ENCODE data around the gene C1QTNF1. TPM values are rescaled to one million over a fixed set of nuclear protein-coding genes. Genes with fewer than 3 reads are reported as not detected.

The C1QTNF1 gene
- total RNA-seq, 1 experiment from 2014 or later = 0.56 TPM

- no peak for DNase-seq (ENCODE audit: low spot score)
Observed at GRCh38 chr17:78992542-78993212, 31.3 kb upstream of the C1QTNF1 start.

DNA sequence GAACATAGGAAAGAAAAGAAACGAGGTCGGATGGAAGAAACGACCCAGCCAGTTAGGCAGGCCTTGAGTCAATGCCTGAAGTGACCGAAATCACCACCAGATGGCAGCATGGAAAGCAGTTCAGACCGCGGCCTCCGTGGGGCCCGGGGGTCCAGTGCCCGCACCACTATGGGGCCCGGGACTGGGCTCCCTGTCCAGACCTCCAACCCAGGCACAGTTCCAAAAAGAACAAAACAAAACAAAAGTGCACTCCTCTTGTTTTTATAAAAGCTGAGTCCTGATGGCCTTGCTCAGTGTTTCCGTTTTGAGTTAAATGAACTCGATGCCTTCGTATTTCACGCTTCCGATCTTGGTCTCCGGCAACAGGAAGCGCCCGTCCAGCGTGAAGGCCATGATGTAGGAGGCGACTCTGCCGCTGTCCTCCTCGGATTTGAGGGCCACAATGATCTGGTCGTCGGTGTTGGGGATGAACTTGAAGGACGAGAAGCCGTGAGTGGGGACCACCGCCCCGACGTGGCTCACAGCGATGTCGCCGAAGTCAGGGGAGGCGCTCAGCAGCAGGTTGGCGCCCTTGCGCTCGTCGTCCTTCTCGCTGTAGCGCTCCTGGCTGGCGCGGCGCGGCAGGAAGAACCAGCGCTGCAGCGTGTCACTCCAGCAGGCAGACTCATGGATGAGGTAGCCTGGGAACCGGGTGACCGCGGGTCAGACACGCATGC, 30.6 kb upstream of the C1QTNF1 start:
- DNase-seq (ENCODE audit: low spot score) = no peak

- no peak for DNase-seq (ENCODE audit: low spot score)
Observed at GRCh38 chr17:78993981-78994671, 29.8 kb upstream of the C1QTNF1 start.

DNA sequence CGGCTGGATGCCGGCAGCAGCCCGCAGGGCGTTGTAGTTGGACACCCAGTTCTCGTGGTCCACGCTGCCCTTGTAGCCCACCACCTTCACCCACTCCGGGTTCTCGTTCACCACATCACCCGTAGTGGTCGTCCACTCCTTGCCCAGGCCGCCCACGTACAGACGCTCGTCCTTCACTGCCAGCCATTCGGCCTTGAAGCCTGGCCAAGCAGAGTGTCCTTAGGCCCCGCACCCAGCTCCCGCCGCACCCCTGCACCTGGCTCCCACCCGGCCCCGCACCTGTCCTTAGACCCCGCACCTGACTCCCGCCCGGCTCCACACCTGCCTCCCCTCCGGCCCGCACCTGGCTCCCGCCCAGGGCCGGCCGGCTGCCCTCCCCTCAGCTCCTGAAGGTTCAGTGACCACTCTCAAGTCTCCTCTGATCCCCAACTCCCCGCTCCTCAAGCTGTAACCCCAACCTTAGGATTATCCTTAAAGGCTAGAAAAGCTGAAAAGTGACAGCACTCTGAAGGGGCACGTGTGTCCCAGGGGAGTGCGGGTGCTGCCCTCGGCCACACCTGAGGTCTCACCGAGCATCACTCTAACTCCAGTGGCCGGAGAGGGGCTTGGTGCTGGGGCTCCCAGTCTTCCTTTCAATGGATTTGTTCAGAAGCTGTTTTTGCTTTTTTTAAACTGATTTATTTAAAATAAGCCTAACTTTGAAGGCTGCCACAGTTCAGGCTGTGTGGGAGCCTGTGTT, 28.8 kb upstream of the C1QTNF1 start:
- no peak for DNase-seq (ENCODE audit: low spot score)

DNA sequence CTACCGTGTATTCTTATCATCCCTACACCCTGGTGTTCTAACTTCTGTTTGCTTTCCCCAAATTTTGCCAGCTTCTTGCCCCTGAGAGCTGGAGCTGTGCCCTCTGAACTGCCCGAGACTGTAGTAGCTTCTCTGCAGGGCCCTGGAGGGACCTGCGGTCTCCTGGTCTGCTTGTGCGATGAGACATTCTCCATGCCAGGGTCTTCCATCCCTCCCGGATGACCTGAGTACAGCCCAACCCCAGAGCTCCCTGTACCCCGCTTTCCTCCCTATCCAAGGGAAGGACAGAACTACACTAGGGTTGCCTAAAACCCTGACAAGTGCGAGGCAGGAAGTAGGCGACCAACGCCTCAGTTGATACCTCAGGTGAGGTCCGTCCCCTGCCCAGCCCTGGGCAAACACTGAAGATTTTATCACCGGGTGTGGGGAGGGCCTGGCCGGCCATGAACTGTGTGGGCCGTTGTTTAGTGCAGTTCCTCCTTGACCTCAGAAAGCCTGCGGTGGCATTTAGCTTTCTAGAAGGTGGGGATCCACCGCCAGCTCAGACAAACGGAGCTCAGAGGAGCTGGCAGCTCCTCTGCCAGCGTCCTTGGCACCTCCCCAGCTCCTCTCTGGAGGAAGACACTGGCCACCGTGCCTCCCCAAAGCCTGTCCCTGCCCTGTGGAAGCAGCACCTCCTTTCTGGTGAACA, 28.1 kb upstream of the C1QTNF1 start:
- no peak for DNase-seq (ENCODE audit: low spot score)

- DNase-seq (ENCODE audit: low spot score) = no peak
Observed at GRCh38 chr17:78996781-78997201, 27.2 kb upstream of the C1QTNF1 start.

DNA sequence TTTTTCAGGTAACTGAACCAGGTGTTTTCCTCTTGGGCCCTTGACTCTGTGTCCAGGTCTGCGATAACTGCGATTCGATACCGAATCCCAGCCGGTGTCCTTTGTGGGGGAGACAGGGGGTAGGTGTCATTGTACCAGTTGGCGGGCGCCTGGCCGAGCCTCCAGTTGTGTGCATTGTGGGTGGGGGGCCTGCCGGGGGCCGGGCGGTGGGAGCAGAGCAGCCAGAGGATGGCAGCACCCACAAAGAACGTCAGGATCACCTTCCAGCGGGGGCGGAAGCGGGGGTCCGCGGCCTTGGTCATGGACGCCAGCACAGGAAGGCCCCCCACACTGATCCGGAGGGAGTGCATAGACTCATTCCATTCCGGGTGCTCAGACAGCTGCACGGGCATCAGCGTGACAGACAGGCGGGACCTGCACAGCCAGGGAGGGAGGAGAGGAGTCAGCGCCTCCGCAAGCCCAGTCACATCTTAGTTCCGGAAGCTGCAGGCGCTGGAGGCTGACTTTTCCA, 26.7 kb upstream of the C1QTNF1 start:
- no peak for DNase-seq (ENCODE audit: low spot score)

DNA sequence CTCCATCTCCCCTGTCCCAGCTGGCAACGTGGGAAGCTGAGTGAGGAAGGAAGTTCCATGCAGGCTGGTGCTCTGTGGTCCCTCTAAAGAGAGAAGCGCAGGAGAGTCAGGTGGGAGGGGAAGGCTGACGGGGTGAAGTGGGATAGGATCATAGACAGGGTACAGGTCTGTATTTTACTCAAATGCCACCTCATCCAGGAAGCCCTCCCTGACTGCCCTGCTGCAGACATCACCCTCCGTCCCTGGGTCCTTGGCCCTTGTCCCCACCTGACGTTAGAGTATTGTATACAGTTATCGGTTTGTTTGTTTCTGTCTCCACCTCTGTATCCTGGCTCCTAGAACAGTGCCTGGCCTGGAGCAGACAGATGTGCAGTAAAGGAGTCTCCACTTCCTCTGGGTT, 26.1 kb upstream of the C1QTNF1 start:
- no peak for DNase-seq (ENCODE audit: low spot score)

DNA sequence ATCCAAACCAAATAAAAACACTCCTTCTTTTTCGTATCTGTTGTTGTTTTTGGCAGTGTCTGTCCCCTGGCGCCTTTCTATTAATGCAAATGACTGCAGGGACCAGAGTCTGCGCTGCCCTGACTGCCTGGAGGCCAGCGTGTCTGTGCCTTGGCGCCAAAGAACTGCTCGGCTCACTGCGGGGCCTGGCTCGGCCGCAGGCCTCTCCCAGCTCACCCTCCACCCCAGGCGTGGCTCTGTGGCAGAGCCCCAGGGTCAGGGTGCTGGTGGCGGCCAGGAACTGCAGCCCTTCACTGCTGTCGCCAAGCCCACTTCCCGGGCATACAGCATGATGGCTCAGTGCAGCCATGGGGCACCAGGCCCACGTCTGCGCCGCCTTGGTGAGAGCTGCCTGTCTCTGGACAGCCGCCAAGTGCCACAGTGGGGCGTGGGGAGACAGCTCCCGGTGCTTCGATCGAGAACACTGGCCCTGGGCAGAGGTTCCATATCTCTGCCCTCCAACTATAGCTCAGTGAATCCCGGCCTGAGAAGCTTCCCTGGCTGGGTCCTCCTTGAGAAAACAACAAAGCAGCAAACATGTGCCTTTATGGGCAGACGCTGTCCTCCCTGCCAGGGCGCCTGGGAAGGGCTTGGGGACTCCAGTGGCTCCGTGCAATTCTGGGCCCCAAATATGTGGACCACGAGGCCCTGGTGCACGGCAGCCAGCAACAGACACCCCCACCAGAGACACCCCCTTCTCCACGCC, 25.5 kb upstream of the C1QTNF1 start:
- no peak for DNase-seq (ENCODE audit: low spot score)

DNA sequence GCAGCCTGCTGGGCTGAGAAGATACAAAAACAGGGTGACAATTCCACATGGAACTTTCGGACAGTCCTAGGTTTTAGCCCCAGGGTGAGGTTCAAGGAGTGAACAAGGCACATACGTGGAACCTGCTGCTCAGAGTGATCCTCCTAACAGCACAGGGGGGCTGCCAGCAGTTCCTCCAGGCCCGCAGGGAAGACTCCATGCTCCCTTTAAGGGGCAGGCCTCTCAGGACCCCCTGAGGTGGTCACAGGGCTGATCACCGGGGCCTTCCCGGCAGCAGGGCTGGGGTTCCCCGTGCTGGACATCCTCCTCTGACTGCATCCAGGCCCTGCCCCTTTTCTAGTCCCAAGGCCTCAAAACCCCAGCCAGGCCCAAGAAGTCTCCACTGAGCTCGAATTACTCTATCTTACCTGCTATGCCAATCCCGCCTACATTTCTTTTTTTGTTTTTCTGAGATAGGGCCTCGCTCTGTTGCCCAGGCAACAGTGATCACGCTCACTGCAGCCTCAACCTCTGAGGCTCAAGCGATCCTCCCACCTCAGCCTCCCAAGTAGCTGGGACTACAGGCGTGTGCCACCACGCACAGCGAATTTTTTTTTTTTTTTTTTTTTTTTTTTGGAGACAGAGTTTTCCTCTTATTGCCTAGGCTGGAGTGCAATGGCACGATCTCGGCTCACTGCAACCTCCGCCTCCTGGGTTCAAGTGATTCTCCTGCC, 24.8 kb upstream of the C1QTNF1 start:
- no peak for DNase-seq (ENCODE audit: low spot score)

- no peak for DNase-seq (ENCODE audit: low spot score)
Observed at GRCh38 chr17:78999947-79000395, 24.0 kb upstream of the C1QTNF1 start.

GRCh38 chr17:79000396-79001189, 23.4 kb upstream of the C1QTNF1 start:
- DNase-seq (ENCODE audit: low spot score) = no peak

GRCh38 chr17:79001190-79002020, 22.6 kb upstream of the C1QTNF1 start:
- DNase-seq (ENCODE audit: low spot score) = no peak

DNA sequence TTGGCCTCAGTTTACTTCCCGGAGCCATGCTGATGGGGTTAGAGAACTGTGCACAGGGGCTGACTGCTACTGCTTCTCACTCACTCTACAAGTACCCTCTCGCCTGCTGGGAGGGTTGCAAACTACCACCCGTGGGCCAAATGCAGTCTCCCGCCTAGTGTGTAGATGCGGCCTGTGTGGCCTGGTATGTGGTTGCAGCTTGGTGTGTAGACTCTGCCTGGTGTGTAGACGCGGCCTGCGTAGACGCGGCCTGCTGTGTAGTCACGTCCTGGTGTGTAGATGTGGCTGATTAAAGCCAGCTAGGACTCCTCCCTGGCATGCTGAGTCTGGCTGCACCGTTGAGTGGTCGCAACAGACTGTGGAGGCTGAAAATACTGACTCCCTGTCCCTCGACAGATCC, 21.7 kb upstream of the C1QTNF1 start:
- DNase-seq (ENCODE audit: low spot score) = no peak

DNA sequence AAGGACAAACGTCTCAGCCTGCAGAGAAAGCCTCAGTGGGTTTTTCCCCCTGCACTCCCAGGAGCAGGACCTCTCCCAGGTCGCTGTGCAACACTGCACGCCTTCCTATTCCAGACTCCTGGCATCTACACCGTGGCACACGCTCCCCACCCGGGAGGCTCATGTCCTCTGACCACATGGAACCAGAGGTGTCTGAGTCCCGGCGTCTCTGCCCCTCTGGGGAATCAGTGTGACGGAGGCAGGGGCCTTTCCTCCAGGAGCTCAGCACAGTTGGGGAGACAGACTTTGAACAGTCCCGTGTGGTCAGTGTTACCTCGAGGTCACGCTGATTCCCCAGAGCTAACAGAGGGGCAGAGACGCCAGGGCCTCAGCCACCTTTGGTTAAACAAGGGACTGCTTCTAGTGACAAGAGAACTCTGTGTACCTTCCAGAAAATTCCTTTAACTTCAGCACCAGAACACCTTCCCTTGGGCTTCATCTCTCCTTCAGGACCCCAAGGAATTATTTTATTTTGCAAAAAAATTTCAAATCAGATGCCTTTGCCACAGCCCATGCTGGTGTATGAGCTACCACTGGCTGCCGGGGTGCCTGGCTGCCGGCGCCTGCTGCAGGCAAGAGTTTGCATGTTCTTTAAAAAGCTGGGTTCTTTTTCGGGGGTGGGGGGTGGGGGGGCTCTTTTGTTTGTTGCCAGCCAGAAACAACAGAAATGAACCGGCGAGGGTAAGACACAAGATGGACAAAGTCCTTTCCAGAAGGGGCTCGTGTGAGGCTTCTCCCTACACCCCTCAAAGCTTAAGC, 21.0 kb upstream of the C1QTNF1 start:
- no peak for DNase-seq (ENCODE audit: low spot score)

GRCh38 chr17:79003661-79004411, 20.1 kb upstream of the C1QTNF1 start:
- DNase-seq (ENCODE audit: low spot score) = no peak
